CD14-positive monocyte (primary cell): ENCODE data around the gene DLGAP4. TPM values are rescaled to one million over a fixed set of nuclear protein-coding genes. Genes with fewer than 3 reads are reported as not detected.

Experiments used
- DNase-seq, 3 donors: peaks; one replicate each; pipeline ENCODE4 v3.0.0-alpha.2; 2011 to 2022
- H2AFZ ChIP-seq: 2 replicates; pipeline ENCODE4 v1.6.0; 2012; ENCODE audit warnings: mild to moderate bottlenecking, low read depth, low read length, inconsistent platforms; ENCODE audit not compliant: insufficient read depth, poor library complexity, severe bottlenecking
- H3K27ac ChIP-seq, 2 donors: 1 replicate in 1 of 2; 2 replicates in 1 of 2; pipeline ENCODE4 v1.5.1; 2012 to 2013; ENCODE audit warnings: low read length in 2 of 2, control low read depth in 1 of 2, inconsistent platforms in 1 of 2, low read depth in 1 of 2, mild to moderate bottlenecking in 1 of 2
- H3K27me3 ChIP-seq, 2 donors: one replicate each; pipeline versions ENCODE4 v1.6.0 to v1.6.1; 2011 to 2013; ENCODE audit warnings: low read length in 2 of 2; ENCODE audit not compliant: control insufficient read depth in 2 of 2, insufficient read depth in 2 of 2
- H3K36me3 ChIP-seq, 2 donors: replicated peaks in 1 of 2; 1 replicate in 1 of 2; 2 replicates in 1 of 2; pipeline versions ENCODE4 v1.5.1 to v1.6.1; 2012 to 2013; ENCODE audit warnings: low read length in 2 of 2, control low read depth in 1 of 2, inconsistent platforms in 1 of 2, mild to moderate bottlenecking in 1 of 2; ENCODE audit not compliant: insufficient read depth in 2 of 2, control insufficient read depth in 1 of 2
- H3K4me1 ChIP-seq, 2 donors: 1 replicate in 1 of 2; 2 replicates in 1 of 2; pipeline versions ENCODE4 v1.5.1 to v1.6.1; 2012 to 2013; ENCODE audit warnings: low read length in 2 of 2, control low read depth in 1 of 2, inconsistent platforms in 1 of 2, mild to moderate bottlenecking in 1 of 2, moderate library complexity in 1 of 2; ENCODE audit not compliant: insufficient read depth in 2 of 2, control insufficient read depth in 1 of 2
- H3K4me2 ChIP-seq: replicated peaks from 2 replicates; pipeline ENCODE3; 2012; ENCODE audit warnings: low read length, moderate library complexity, mild to moderate bottlenecking; ENCODE audit not compliant: poor library complexity, severe bottlenecking; ENCODE audit errors: extremely low read depth
- H3K4me3 ChIP-seq, 3 experiments: fragments of 200-600 bp in 1 of 3; sonication (generic) in 1 of 3; replicated peaks in 1 of 3; 1 replicate in 2 of 3; 2 replicates in 1 of 3; pipeline ENCODE4 v1.5.1; 2011 to 2013; ENCODE audit warnings: low read length in 3 of 3, mild to moderate bottlenecking in 3 of 3, control low read depth in 2 of 3, low read depth in 2 of 3, inconsistent platforms in 1 of 3, moderate library complexity in 1 of 3
- H3K79me2 ChIP-seq: 2 replicates; pipeline ENCODE4 v1.6.0; 2012; ENCODE audit warnings: mild to moderate bottlenecking, control low read depth, inconsistent platforms, low read length, moderate library complexity; ENCODE audit not compliant: insufficient read depth
- H3K9ac ChIP-seq: 2 replicates; pipeline ENCODE4 v1.6.0; 2017; ENCODE audit warnings: low read length, mild to moderate bottlenecking; ENCODE audit not compliant: insufficient read depth, poor library complexity, severe bottlenecking
- H3K9me3 ChIP-seq, 2 donors: replicated peaks in 1 of 2; 1 replicate in 1 of 2; 2 replicates in 1 of 2; pipeline versions ENCODE4 v1.5.1 to v1.6.1; 2012 to 2013; ENCODE audit warnings: low read length in 2 of 2, control low read depth in 1 of 2; ENCODE audit not compliant: control insufficient read depth in 1 of 2, insufficient read depth in 1 of 2
- H4K20me1 ChIP-seq: 2 replicates; pipeline ENCODE4 v1.6.0; 2012; ENCODE audit warnings: mild to moderate bottlenecking, low read length, control low read depth, moderate library complexity; ENCODE audit not compliant: insufficient read depth
- H3K27ac Mint-ChIP-seq, 7 donors: one replicate each; pipeline ENCODE4 v1.8.0; 2020; ENCODE audit warnings: mild to moderate bottlenecking in 7 of 7, mixed read lengths in 7 of 7, moderate library complexity in 6 of 7, inconsistent platforms in 2 of 7
- H3K27me3 Mint-ChIP-seq, 3 donors: one replicate each; pipeline ENCODE4 v1.8.0; 2021 to 2022; ENCODE audit warnings: low read depth in 3 of 3, mild to moderate bottlenecking in 3 of 3, mixed read lengths in 3 of 3, moderate library complexity in 3 of 3, inconsistent platforms in 1 of 3
- H3K36me3 Mint-ChIP-seq, 2 donors: one replicate each; pipeline ENCODE4 v1.8.0; 2020; ENCODE audit warnings: mixed read lengths in 2 of 2, inconsistent platforms in 1 of 2, mild to moderate bottlenecking in 1 of 2
- H3K4me1 Mint-ChIP-seq: one replicate; pipeline ENCODE4 v1.8.0; 2020; ENCODE audit warnings: mild to moderate bottlenecking, mixed read lengths
- H3K4me3 Mint-ChIP-seq, 2 donors: one replicate each; pipeline ENCODE4 v1.8.0; 2020; ENCODE audit warnings: mild to moderate bottlenecking in 2 of 2, mixed read lengths in 2 of 2, moderate library complexity in 1 of 2
- H3K9me3 Mint-ChIP-seq, 7 donors: one replicate each; pipeline ENCODE4 v1.8.0; 2020 to 2022; ENCODE audit warnings: mixed read lengths in 7 of 7, mild to moderate bottlenecking in 6 of 7, moderate library complexity in 6 of 7, inconsistent platforms in 2 of 7
- WGBS: methylation state at CpG from one replicate; pipeline ENCODE4 v1.1.5; 2013; ENCODE audit warnings: missing lambda C conversion rate; ENCODE audit not compliant: insufficient coverage; 5-methylcytosine and 5-hydroxymethylcytosine counted together
- intact Hi-C, 2 donors: fragments of 100-400 bp; cut with micrococcal nuclease; formaldehyde crosslinking; loops; one replicate each; pipeline versions ENCODE4 v1.15.0 to v1.15.1; 2023
- polyA plus RNA-seq, 3 donors: library from polyadenylated mRNA; depleted of rRNA in 1 of 3; unstranded in 2 of 3; stranded (reverse) in 1 of 3; fragments of 300-500 nt in 2 of 3; fragments of >200 nt in 1 of 3; fragmentation: Illumina TruSeq in 2 of 3; gene quantifications; 1 replicate in 2 of 3; 2 replicates in 1 of 3; pipeline ENCODE4 v1.2.3, GENCODE V29; 2012 to 2021
- TF ChIP-seq, protein P1 (sequence below): fragments of 200-600 bp; IDR thresholded peaks from one replicate; pipeline ENCODE4 v1.8.0; 2022; ENCODE audit warnings: antibody characterized with exemption, mild to moderate bottlenecking

Gene DLGAP4
- polyA plus RNA-seq, 3 donors, result 9.9 to 52.7 (median 17.6) TPM

DNA sequence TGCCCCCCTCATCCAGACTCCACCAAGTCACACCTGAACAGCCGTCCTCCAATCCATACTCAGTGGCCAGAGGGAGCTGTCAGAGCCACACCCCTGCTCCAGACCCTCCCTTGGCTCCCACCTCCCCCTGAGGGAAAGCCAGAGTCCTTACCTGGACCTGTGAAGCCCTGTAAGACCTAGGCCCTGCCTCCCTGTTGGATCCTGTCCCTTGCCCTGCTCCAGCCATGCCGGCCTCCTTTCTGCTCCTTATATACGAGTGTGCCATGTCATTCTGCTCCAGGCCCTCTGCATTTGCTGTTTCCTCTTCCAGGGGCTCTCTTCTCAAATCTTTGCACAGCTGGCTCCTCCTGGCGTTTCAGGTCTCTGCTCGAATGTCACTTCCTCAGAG lies 134.9 kb downstream of the DLGAP4 start:
- H3K9me3 ChIP-seq, result no peaks in the 10 kb centered on the region
- no peaks in the 10 kb centered on the region for H3K27me3 ChIP-seq
- H3K27me3 Mint-ChIP-seq, result peaks cover 11 to 17% (median 11%) of the 10 kb centered on the region in 3 donors
- intact Hi-C loops, result loop anchor here in 1 of 2 donors (5.0 kb wide), 1 partner anchor 239 kb away; no protein-coding TSS in a partner anchor
- no peak overlapping the region for H3K27ac ChIP-seq
- H3K4me1 Mint-ChIP-seq, result peaks cover 7% of the 10 kb centered on the region
- WGBS, result 15% methylated on average over 4 of the region's 5 CpGs
- no peak overlapping the region for H3K4me3 Mint-ChIP-seq
- no peaks in the 10 kb centered on the region for H3K36me3 ChIP-seq
- H2AFZ ChIP-seq, result no peak overlapping the region
- peaks cover 0 to 1% (median 0%) of the 10 kb centered on the region in 7 donors for H3K9me3 Mint-ChIP-seq
- H3K4me1 ChIP-seq, result peaks cover 0 to 12% of the 10 kb centered on the region in 2 donors
- H3K9ac ChIP-seq, result no peak overlapping the region
- no peaks in the 10 kb centered on the region for H3K36me3 Mint-ChIP-seq
- H3K27ac Mint-ChIP-seq, result no peak overlapping the region
- TF ChIP-seq, protein P1, sequence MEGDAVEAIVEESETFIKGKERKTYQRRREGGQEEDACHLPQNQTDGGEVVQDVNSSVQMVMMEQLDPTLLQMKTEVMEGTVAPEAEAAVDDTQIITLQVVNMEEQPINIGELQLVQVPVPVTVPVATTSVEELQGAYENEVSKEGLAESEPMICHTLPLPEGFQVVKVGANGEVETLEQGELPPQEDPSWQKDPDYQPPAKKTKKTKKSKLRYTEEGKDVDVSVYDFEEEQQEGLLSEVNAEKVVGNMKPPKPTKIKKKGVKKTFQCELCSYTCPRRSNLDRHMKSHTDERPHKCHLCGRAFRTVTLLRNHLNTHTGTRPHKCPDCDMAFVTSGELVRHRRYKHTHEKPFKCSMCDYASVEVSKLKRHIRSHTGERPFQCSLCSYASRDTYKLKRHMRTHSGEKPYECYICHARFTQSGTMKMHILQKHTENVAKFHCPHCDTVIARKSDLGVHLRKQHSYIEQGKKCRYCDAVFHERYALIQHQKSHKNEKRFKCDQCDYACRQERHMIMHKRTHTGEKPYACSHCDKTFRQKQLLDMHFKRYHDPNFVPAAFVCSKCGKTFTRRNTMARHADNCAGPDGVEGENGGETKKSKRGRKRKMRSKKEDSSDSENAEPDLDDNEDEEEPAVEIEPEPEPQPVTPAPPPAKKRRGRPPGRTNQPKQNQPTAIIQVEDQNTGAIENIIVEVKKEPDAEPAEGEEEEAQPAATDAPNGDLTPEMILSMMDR, result no peak
- DNase-seq, result no peak
- H3K4me3 ChIP-seq, result no peak overlapping the region
- no peaks in the 10 kb centered on the region for H3K79me2 ChIP-seq
- no peak overlapping the region for H3K4me2 ChIP-seq
- no peaks in the 10 kb centered on the region for H4K20me1 ChIP-seq

GRCh38 chr20:36441416-36441815 lies 135.3 kb downstream of the DLGAP4 start:
- TF ChIP-seq, protein P1, result no peak
- Mint-ChIP-seq H3K27ac (no peak overlapping the region), H3K27me3 (peaks cover 9 to 18% (median 11%) of the 10 kb centered on the region in 3 donors), H3K9me3 (peaks cover 0 to 1% (median 0%) of the 10 kb centered on the region in 7 donors), H3K36me3 (no peaks in the 10 kb centered on the region), H3K4me3 (no peak overlapping the region), H3K4me1 (peaks cover 5% of the 10 kb centered on the region)
- Histone ChIP-seq H4K20me1 (no peaks in the 10 kb centered on the region), H3K79me2 (no peaks in the 10 kb centered on the region), H2AFZ (no peak overlapping the region), H3K4me3 (no peak overlapping the region), H3K4me1 (peaks cover 0 to 8% of the 10 kb centered on the region in 2 donors), H3K27ac (no peak overlapping the region), H3K36me3 (no peaks in the 10 kb centered on the region), H3K27me3 (no peaks in the 10 kb centered on the region), H3K9ac (no peak overlapping the region), H3K9me3 (no peaks in the 10 kb centered on the region), H3K4me2 (no peak overlapping the region)
- 71% methylated on average over 6 of the region's 7 CpGs for WGBS
- intact Hi-C loops, result loop anchor here in 1 of 2 donors (5.0 kb wide), 1 partner anchor 239 kb away; no protein-coding TSS in a partner anchor
- no peak for DNase-seq
